Activated naive CD8-positive, alpha-beta T cell (primary cell): ENCODE results near the gene CIT.
A peak's percentile ranks its signal among the peaks of the same experiment; 100 is the strongest.

Experiments used
- H3K27ac Mint-ChIP-seq: one replicate; pipeline ENCODE4 v1.8.0; 2021; ENCODE audit warnings: mixed read lengths
- H3K27me3 Mint-ChIP-seq: one replicate; pipeline ENCODE4 v1.8.0; 2021; ENCODE audit warnings: mixed read lengths
- H3K36me3 Mint-ChIP-seq: one replicate; pipeline ENCODE4 v1.8.0; 2021; ENCODE audit warnings: mixed read lengths
- H3K4me1 Mint-ChIP-seq: one replicate; pipeline ENCODE4 v1.8.0; 2021; ENCODE audit warnings: low read depth, mixed read lengths
- H3K4me3 Mint-ChIP-seq: one replicate; pipeline ENCODE4 v1.8.0; 2021; ENCODE audit warnings: mild to moderate bottlenecking, mixed read lengths
- H3K9me3 Mint-ChIP-seq: one replicate; pipeline ENCODE4 v1.8.0; 2021; ENCODE audit warnings: low read depth, mixed read lengths

The CIT gene

GRCh38 chr12:119692997-119693396, 184.1 kb downstream of the CIT start:
- Mint-ChIP-seq H3K36me3 (no peaks in the 10 kb centered on the region), H3K4me3 (no peak overlapping the region), H3K27me3 (no peaks in the 10 kb centered on the region), H3K27ac (no peak overlapping the region), H3K4me1 (no peaks in the 10 kb centered on the region), H3K9me3 (no peaks in the 10 kb centered on the region)

- no peaks in the 10 kb centered on the region for H3K4me1 Mint-ChIP-seq
- no peaks in the 10 kb centered on the region for H3K27me3 Mint-ChIP-seq
- no peaks in the 10 kb centered on the region for H3K36me3 Mint-ChIP-seq
- H3K27ac Mint-ChIP-seq = no peak overlapping the region
- H3K4me3 Mint-ChIP-seq = no peak overlapping the region
- no peaks in the 10 kb centered on the region for H3K9me3 Mint-ChIP-seq
These were observed 184.7 kb downstream of the CIT start for GRCh38 chr12:119692410-119692809.

- Mint-ChIP-seq H3K27ac (no peak overlapping the region), H3K27me3 (no peaks in the 10 kb centered on the region), H3K4me3 (no peak overlapping the region), H3K9me3 (no peaks in the 10 kb centered on the region), H3K36me3 (no peaks in the 10 kb centered on the region), H3K4me1 (no peaks in the 10 kb centered on the region)
These were observed 185.8 kb downstream of the CIT start for GRCh38 chr12:119691202-119691810.

- Mint-ChIP-seq H3K4me3 (no peak overlapping the region), H3K27ac (no peak overlapping the region), H3K4me1 (no peaks in the 10 kb centered on the region), H3K9me3 (no peaks in the 10 kb centered on the region), H3K36me3 (no peaks in the 10 kb centered on the region), H3K27me3 (no peaks in the 10 kb centered on the region)
These were observed 187.1 kb downstream of the CIT start for GRCh38 chr12:119689935-119690500.

- H3K9me3 Mint-ChIP-seq = no peaks in the 10 kb centered on the region
- H3K36me3 Mint-ChIP-seq = no peaks in the 10 kb centered on the region
These were observed 189.2 kb downstream of the CIT start for GRCh38 chr12:119687879-119688278.

GRCh38 chr12:119687406-119687805, 189.7 kb downstream of the CIT start:
- Mint-ChIP-seq H3K27ac (no peak overlapping the region), H3K36me3 (no peaks in the 10 kb centered on the region), H3K9me3 (no peaks in the 10 kb centered on the region), H3K27me3 (no peaks in the 10 kb centered on the region), H3K4me3 (no peak overlapping the region), H3K4me1 (peaks cover 5% of the 10 kb centered on the region)

More at GRCh38 chr12:119687879-119688278, 189.2 kb downstream of the CIT start:
- Mint-ChIP-seq H3K27ac (no peak overlapping the region), H3K4me3 (no peak overlapping the region), H3K27me3 (no peaks in the 10 kb centered on the region), H3K4me1 (no peaks in the 10 kb centered on the region)

GRCh38 chr12:119686776-119687175, 190.3 kb downstream of the CIT start:
- peaks cover 8% of the 10 kb centered on the region for H3K4me1 Mint-ChIP-seq
- no peak overlapping the region for H3K27ac Mint-ChIP-seq
- H3K27me3 Mint-ChIP-seq = no peaks in the 10 kb centered on the region
- H3K9me3 Mint-ChIP-seq = no peaks in the 10 kb centered on the region
- H3K36me3 Mint-ChIP-seq = no peaks in the 10 kb centered on the region
- H3K4me3 Mint-ChIP-seq = no peak overlapping the region

GRCh38 chr12:119686355-119686754, 190.8 kb downstream of the CIT start:
- no peaks in the 10 kb centered on the region for H3K27me3 Mint-ChIP-seq
- no peaks in the 10 kb centered on the region for H3K9me3 Mint-ChIP-seq
- H3K36me3 Mint-ChIP-seq = no peaks in the 10 kb centered on the region
- no peak overlapping the region for H3K27ac Mint-ChIP-seq
- H3K4me3 Mint-ChIP-seq = no peak overlapping the region
- peaks cover 8% of the 10 kb centered on the region for H3K4me1 Mint-ChIP-seq

GRCh38 chr12:119685375-119685774, 191.7 kb downstream of the CIT start:
- H3K4me3 Mint-ChIP-seq = no peak overlapping the region
- H3K27me3 Mint-ChIP-seq = no peaks in the 10 kb centered on the region

GRCh38 chr12:119684711-119685369, 192.3 kb downstream of the CIT start:
- H3K4me1 Mint-ChIP-seq = peaks cover 8% of the 10 kb centered on the region
- H3K9me3 Mint-ChIP-seq = no peaks in the 10 kb centered on the region
- no peak overlapping the region for H3K27ac Mint-ChIP-seq
- H3K36me3 Mint-ChIP-seq = no peaks in the 10 kb centered on the region
- H3K27me3 Mint-ChIP-seq = no peaks in the 10 kb centered on the region
- H3K4me3 Mint-ChIP-seq = no peak overlapping the region

More at GRCh38 chr12:119685375-119685774, 191.7 kb downstream of the CIT start:
- H3K9me3 Mint-ChIP-seq = no peaks in the 10 kb centered on the region
- H3K27ac Mint-ChIP-seq = no peak overlapping the region
- H3K36me3 Mint-ChIP-seq = no peaks in the 10 kb centered on the region
- peaks cover 8% of the 10 kb centered on the region for H3K4me1 Mint-ChIP-seq

GRCh38 chr12:119683816-119684215, 193.3 kb downstream of the CIT start:
- Mint-ChIP-seq H3K4me1 (peaks cover 8% of the 10 kb centered on the region), H3K4me3 (no peak overlapping the region), H3K36me3 (no peaks in the 10 kb centered on the region), H3K9me3 (no peaks in the 10 kb centered on the region), H3K27me3 (no peaks in the 10 kb centered on the region), H3K27ac (no peak overlapping the region)

- H3K4me3 Mint-ChIP-seq = no peak overlapping the region
- H3K27me3 Mint-ChIP-seq = no peaks in the 10 kb centered on the region
- H3K9me3 Mint-ChIP-seq = no peaks in the 10 kb centered on the region
- no peak overlapping the region for H3K27ac Mint-ChIP-seq
- peaks cover 8% of the 10 kb centered on the region for H3K4me1 Mint-ChIP-seq
- no peaks in the 10 kb centered on the region for H3K36me3 Mint-ChIP-seq
These were observed 193.7 kb downstream of the CIT start for GRCh38 chr12:119683413-119683812.

- Mint-ChIP-seq H3K4me1 (peaks cover 8% of the 10 kb centered on the region), H3K27ac (peak overlapping the region; percentile 61), H3K36me3 (no peaks in the 10 kb centered on the region), H3K27me3 (no peaks in the 10 kb centered on the region), H3K9me3 (no peaks in the 10 kb centered on the region), H3K4me3 (no peak overlapping the region)
These were observed 194.4 kb downstream of the CIT start for GRCh38 chr12:119682639-119683252.

- no peaks in the 10 kb centered on the region for H3K9me3 Mint-ChIP-seq
- H3K4me3 Mint-ChIP-seq = no peak overlapping the region
- peaks cover 8% of the 10 kb centered on the region for H3K4me1 Mint-ChIP-seq
- H3K27me3 Mint-ChIP-seq = no peaks in the 10 kb centered on the region
- H3K27ac Mint-ChIP-seq = peak overlapping the region; percentile 61
- no peaks in the 10 kb centered on the region for H3K36me3 Mint-ChIP-seq
These were observed 195.1 kb downstream of the CIT start for GRCh38 chr12:119681728-119682638.
